LHCN-M2 (cell line): ENCODE data around the gene PAN3. TPM values are rescaled to one million over a fixed set of nuclear protein-coding genes. Genes with fewer than 3 reads are reported as not detected.

Experiments used
- DNase-seq: peaks from one replicate; pipeline ENCODE4 v3.0.0-alpha.2; 2012; ENCODE audit warnings: low read depth
- total RNA-seq: library from RNA; depleted of rRNA; stranded (reverse); fragments of >200 nt; gene quantifications from 2 replicates; pipeline ENCODE4 v1.2.3, GENCODE V29; 2014

The PAN3 gene
- total RNA-seq, 1 experiment from 2014 or later: 13.0 TPM

GRCh38 chr13:28204690-28205443, 66.5 kb downstream of the PAN3 start:
- no peak for DNase-seq

- DNase-seq: no peak
Measured at GRCh38 chr13:28218679-28219078, 80.3 kb downstream of the PAN3 start.

GRCh38 chr13:28219408-28220099, 81.2 kb downstream of the PAN3 start:
- DNase-seq: no peak

GRCh38 chr13:28220166-28220565, 81.8 kb downstream of the PAN3 start:
- peak; percentile 26 for DNase-seq

- DNase-seq: no peak
Measured at GRCh38 chr13:28229522-28230411, 91.4 kb downstream of the PAN3 start.

- DNase-seq: no peak
Measured at GRCh38 chr13:28231642-28232041, 93.3 kb downstream of the PAN3 start.

- DNase-seq: no peak
Measured at GRCh38 chr13:28237944-28238343, 99.6 kb downstream of the PAN3 start.

- peak; percentile 77 for DNase-seq
Measured at GRCh38 chr13:28239374-28239773, 101.0 kb downstream of the PAN3 start.

- no peak for DNase-seq
Measured at GRCh38 chr13:28245465-28245864, 107.1 kb downstream of the PAN3 start.

- DNase-seq: peak; percentile 17
Measured at GRCh38 chr13:28246891-28247290, 108.5 kb downstream of the PAN3 start.

- DNase-seq: no peak
Measured at GRCh38 chr13:28248080-28248479, 109.7 kb downstream of the PAN3 start.

GRCh38 chr13:28250542-28250941, 112.2 kb downstream of the PAN3 start:
- DNase-seq: no peak

- no peak for DNase-seq
Measured at GRCh38 chr13:28251466-28251865, 113.1 kb downstream of the PAN3 start.

GRCh38 chr13:28252547-28252946, 114.2 kb downstream of the PAN3 start:
- no peak for DNase-seq

GRCh38 chr13:28257305-28257704, 119.0 kb downstream of the PAN3 start:
- DNase-seq: no peak

- DNase-seq: no peak
Measured at GRCh38 chr13:28258417-28258816, 120.1 kb downstream of the PAN3 start.

GRCh38 chr13:28267497-28267896, 129.2 kb downstream of the PAN3 start:
- DNase-seq: no peak

GRCh38 chr13:28268800-28269223, 130.5 kb downstream of the PAN3 start:
- peak; percentile 5 for DNase-seq

GRCh38 chr13:28271056-28271840, 132.9 kb downstream of the PAN3 start:
- DNase-seq: peak; percentile 6

- DNase-seq: no peak
Measured at GRCh38 chr13:28273919-28274318, 135.6 kb downstream of the PAN3 start.

- DNase-seq: no peak
Measured at GRCh38 chr13:28282451-28282850, 144.1 kb downstream of the PAN3 start.
